ENCODE results near the gene SLC41A3. TPM values are rescaled to one million over a fixed set of nuclear protein-coding genes. Genes with fewer than 3 reads are reported as not detected.
"Not testable (repeated sequence)": the region's sequence is repeated elsewhere in the genome, so short reads cannot be mapped to it uniquely, and the experiment has no call there.

Gene SLC41A3
- total RNA-seq, 4 donors from 2014 or later, result 56.1 to 72.2 (median 59.7) TPM

DNA sequence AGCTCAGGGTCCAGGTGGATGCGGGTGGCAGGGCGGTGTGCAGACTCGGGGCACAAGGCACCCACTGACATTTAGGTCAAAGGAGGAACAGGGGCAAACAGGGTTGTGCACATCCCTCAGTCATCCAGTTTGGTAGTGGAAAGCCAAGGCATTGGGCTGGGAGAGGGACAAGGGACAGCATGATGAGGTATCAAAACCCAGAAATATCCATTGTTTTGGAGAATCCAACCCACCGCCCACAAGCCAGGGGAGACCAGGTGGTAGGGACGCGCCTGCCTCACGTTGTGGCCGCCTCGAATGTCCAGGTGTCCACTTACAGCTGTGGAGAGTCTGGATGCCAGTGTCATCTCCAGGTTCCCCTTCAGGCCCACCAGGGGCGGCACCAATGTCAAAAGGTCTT, 33.3 kb downstream of the SLC41A3 start:
- intact Hi-C loops (cut with DNase I), result no loop called here
- Histone ChIP-seq H3K4me3 (replicated peaks in 1 of 3) (no peak overlapping the region), H3K27ac (no peak overlapping the region), H3K9me3 (no peaks in the 10 kb centered on the region), H3K36me3 (no peaks in the 10 kb centered on the region), H3K4me1 (no peaks in the 10 kb centered on the region), H3K27me3 (no peaks in the 10 kb centered on the region)
- no peak for DNase-seq
- TF ChIP-seq POLR2A (IDR thresholded peaks at IDR 0.05), result no peak
- TF ChIP-seq, protein P1, sequence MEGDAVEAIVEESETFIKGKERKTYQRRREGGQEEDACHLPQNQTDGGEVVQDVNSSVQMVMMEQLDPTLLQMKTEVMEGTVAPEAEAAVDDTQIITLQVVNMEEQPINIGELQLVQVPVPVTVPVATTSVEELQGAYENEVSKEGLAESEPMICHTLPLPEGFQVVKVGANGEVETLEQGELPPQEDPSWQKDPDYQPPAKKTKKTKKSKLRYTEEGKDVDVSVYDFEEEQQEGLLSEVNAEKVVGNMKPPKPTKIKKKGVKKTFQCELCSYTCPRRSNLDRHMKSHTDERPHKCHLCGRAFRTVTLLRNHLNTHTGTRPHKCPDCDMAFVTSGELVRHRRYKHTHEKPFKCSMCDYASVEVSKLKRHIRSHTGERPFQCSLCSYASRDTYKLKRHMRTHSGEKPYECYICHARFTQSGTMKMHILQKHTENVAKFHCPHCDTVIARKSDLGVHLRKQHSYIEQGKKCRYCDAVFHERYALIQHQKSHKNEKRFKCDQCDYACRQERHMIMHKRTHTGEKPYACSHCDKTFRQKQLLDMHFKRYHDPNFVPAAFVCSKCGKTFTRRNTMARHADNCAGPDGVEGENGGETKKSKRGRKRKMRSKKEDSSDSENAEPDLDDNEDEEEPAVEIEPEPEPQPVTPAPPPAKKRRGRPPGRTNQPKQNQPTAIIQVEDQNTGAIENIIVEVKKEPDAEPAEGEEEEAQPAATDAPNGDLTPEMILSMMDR (IDR thresholded peaks at IDR 0.05), result no peak
- 96% methylated on average over 10 of the region's 10 CpGs for WGBS, 2 donors

DNA sequence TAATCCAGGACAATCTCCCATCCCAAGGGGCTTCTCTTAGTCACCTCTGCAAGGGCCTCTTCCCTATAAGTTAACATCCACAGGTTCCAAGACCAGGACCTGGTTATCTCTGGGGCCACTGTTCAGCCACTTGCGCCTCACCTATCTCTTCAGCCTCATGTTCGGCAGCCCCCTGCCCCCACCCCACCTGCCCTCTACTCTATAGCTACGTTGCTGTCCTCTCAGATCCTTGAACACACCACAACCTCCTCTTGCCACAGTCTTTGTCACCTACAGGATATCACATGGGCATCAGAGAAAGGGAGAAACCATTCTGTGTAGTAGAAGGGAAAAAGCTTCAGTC, 33.9 kb downstream of the SLC41A3 start:
- H3K4me1 ChIP-seq, result no peaks in the 10 kb centered on the region
- no peaks in the 10 kb centered on the region for H3K36me3 ChIP-seq
- no peaks in the 10 kb centered on the region for H3K9me3 ChIP-seq
- no peak overlapping the region for H3K27ac ChIP-seq
- no peak for TF ChIP-seq POLR2A (IDR thresholded peaks at IDR 0.05)
- TF ChIP-seq, protein P1 (IDR thresholded peaks at IDR 0.05), result no peak
- H3K4me3 ChIP-seq (replicated peaks in 1 of 3), result no peak overlapping the region
- no peaks in the 10 kb centered on the region for H3K27me3 ChIP-seq
- no peak for DNase-seq
- intact Hi-C loops (cut with DNase I), result no loop called here
- 78 to 89% methylated on average over 3 of the region's 3 CpGs for WGBS, 2 donors

DNA sequence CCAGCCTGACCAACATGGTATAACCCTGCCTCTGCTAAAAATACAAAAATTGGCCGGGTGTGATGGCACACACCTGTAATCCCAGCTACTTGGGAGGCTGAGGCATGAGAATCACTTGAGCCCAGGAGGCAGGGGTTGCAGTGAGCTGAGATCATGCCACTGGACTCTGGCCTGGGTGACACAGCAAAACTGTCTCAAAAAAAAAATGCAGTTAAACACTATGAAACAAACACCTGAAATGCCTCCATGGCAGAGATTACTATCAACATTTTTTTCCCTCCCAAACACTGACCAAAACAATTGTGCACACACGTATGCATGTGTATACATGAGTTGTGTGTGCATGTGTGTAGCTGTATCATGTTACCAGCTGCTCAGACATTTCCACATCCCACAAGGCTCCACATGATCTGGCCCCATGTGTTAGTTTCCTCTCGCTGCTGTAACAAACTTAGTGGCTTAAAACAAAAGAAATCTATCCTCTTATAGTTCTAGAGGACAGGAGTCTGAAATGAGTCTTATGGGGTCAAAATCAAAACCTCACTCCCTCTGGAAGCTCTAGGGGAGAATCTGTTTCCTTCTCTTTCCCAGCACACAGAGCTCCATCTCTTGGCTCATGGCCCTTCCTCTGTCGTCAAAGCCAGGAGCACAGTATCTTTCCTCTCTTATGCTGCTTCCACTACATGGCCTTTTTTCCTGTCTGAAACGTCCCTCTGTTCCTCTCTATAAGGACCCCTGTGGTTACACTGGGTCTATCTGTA, 34.5 kb downstream of the SLC41A3 start:
- WGBS, 2 donors, result 84 to 86% methylated on average over 5 of the region's 5 CpGs
- no peak overlapping the region for H3K27ac ChIP-seq
- intact Hi-C loops (cut with DNase I), result no loop called here
- no peak for DNase-seq
- no peaks in the 10 kb centered on the region for H3K36me3 ChIP-seq
- H3K4me3 ChIP-seq (replicated peaks in 1 of 3), result no peak overlapping the region
- H3K4me1 ChIP-seq, result no peaks in the 10 kb centered on the region
- TF ChIP-seq, protein P1 (IDR thresholded peaks at IDR 0.05), result no peak
- TF ChIP-seq POLR2A (IDR thresholded peaks at IDR 0.05), result no peak
- H3K9me3 ChIP-seq, result no peaks in the 10 kb centered on the region
- H3K27me3 ChIP-seq, result no peaks in the 10 kb centered on the region

DNA sequence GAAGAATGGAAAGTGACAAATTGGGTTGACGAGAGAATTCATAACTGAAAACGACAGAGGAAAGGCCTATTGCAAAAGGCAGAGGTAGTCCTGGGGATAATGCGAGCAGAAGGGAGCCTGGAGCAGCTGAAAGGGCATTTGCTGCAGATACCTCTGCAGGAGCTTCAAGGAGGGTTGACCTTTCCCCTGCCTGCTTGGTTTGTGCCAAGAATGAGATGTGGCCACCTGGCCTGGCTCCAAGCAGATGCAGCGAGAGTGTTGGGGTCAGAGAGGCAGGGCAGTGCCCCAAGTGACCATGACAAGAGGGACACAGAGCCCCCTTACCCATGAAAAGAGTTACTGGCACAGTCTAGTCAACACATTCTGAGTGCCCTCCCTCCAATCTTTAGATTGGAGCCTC, 43.5 kb downstream of the SLC41A3 start:
- no peak for DNase-seq
- 80 to 91% methylated on average over 4 of the region's 4 CpGs for WGBS, 2 donors

DNA sequence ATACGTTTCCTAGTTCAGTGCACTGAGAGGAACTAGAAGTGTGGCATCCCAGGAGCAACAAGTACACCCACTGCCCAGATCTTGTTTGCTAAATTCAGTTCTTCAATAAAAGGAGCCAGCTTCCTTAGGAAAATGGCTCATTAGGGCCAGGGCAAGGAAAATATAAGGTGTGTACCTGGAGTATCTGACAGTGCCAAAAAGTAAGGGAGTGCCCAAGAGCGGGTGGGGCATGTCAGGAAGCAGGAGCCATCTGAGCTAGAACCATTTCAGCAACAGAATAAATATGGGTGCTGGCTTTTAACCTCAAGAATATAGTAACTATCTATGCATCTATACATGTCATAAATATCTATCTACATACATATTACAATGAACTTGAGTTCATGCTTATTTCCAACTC, 44.1 kb downstream of the SLC41A3 start:
- no peak overlapping the region for H3K4me3 ChIP-seq (replicated peaks in 1 of 3)
- H3K4me1 ChIP-seq, result no peaks in the 10 kb centered on the region
- intact Hi-C loops (cut with DNase I), result no loop called here
- no peak for TF ChIP-seq POLR2A (IDR thresholded peaks at IDR 0.05)
- TF ChIP-seq, protein P1 (IDR thresholded peaks at IDR 0.05), result no peak
- H3K27ac ChIP-seq, result no peak overlapping the region
- H3K27me3 ChIP-seq, result no peaks in the 10 kb centered on the region
- no peaks in the 10 kb centered on the region for H3K36me3 ChIP-seq
- WGBS, 2 donors, result 72 to 94% methylated on average over 2 of the region's 2 CpGs
- no peak for DNase-seq
- no peaks in the 10 kb centered on the region for H3K9me3 ChIP-seq

More for the DNA sequence above, 43.5 kb downstream of the SLC41A3 start:
- Histone ChIP-seq H3K4me1 (no peaks in the 10 kb centered on the region), H3K4me3 (replicated peaks in 1 of 3) (no peak overlapping the region), H3K27ac (no peak overlapping the region), H3K27me3 (no peaks in the 10 kb centered on the region), H3K9me3 (no peaks in the 10 kb centered on the region), H3K36me3 (no peaks in the 10 kb centered on the region)
- intact Hi-C loops (cut with DNase I), result no loop called here
- TF ChIP-seq POLR2A (IDR thresholded peaks at IDR 0.05), result no peak
- TF ChIP-seq, protein P1 (IDR thresholded peaks at IDR 0.05), result no peak

DNA sequence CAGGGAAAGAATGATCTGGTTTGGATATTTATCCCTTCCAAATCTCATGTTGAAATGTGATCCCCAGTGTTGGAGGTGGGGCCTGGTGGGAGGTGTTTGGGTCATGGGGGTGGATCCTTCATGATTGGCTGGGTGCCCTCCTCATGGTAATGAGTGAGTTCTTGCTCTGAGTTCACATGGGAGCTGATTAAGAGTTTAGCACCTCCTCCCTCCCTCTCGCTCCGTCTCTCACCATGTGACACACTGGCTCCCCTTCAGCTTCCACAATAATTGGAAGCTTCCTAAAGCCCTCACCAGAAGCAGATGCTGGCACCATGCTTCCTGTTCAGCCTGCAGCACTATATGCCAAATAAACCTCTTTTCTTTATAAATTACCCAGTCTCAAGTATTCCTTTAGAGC, 45.1 kb downstream of the SLC41A3 start:
- H3K4me3 ChIP-seq (replicated peaks in 1 of 3); intact Hi-C loops (cut with DNase I); H3K27me3 ChIP-seq; H3K36me3 ChIP-seq; DNase-seq; H3K4me1 ChIP-seq; H3K27ac ChIP-seq; H3K9me3 ChIP-seq: not testable (repeated sequence)
- WGBS, 2 donors, result 50 to 90% methylated on average over 2 of the region's 2 CpGs
